ENCODE measurements around the gene PTPRK.

The PTPRK gene

DNA sequence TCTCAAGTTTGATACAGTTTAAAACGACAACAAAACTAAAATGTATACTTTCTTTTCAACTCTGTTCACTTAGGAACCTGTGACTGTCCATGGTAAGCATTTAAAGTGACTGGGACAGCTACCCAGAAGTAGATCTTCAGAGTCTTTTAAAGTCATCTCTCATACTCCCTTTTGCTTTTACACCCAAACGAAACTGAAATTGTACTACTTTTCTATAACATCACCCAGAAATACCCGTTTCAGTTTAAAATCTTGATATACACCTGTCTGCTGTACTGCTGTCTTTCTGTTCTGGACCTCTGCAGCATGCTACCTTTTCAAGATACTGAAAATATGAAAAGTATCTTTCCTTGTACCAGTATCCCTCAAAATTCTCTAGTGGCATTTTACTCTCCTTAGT, 449.2 kb downstream of the PTPRK start:
- no peak for DNase-seq (ENCODE audit: low read depth, low spot score)

DNA sequence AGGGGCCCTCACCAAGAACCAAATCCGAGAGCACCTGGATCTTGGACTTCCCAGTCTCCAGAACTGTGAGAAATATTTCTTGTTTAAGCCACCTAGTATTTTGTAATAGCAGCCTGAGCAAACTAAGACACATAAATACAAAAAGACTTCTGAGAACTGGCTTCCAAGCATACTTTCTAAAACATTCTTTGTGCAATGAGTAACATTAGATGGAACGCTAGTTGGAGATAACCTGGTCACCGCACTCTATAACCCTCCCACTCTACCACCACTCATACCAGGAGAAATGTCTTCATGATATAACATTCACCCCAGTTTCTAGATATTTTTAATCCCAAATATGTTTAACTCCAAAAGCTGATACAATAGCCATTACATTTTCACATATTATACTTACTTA, 450.0 kb downstream of the PTPRK start:
- no peak for DNase-seq (ENCODE audit: low read depth, low spot score)

DNA sequence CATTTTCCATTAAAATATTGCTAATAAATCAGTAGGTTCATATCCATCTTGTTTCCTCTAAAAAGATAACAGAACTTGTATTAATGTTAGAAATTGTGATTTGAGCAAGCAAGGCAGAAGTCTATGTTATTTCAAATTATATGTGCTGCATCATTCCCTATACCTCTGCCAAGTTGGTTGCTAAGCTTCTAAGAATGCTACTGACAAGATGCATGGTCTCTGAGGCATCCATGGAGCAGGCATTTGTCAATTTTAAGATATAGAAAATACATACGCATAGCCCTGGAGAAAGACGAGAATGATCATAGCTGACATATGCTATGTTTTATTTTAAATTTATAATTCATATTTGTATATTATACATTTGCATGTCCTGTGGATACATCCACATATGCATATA, 451.2 kb downstream of the PTPRK start:
- no peak for DNase-seq (ENCODE audit: low read depth, low spot score)

DNA sequence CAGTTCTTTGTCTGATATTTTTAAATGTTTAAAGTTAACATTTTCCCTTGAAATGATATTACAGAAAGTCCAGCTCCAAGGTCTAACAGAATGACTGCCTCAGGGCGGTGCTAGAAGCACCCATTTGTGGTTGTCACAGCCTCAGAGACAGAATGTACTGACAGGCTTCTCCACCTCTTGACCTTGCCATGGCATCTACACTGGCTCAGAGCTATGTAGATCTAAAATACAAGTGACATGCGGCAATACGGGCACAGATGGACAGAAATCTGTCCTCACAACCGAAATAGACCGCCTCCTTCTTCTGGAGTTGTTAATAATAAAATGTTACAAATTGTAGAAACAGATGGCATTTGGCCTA, 452.3 kb downstream of the PTPRK start:
- DNase-seq (ENCODE audit: low read depth, low spot score) = no peak

DNA sequence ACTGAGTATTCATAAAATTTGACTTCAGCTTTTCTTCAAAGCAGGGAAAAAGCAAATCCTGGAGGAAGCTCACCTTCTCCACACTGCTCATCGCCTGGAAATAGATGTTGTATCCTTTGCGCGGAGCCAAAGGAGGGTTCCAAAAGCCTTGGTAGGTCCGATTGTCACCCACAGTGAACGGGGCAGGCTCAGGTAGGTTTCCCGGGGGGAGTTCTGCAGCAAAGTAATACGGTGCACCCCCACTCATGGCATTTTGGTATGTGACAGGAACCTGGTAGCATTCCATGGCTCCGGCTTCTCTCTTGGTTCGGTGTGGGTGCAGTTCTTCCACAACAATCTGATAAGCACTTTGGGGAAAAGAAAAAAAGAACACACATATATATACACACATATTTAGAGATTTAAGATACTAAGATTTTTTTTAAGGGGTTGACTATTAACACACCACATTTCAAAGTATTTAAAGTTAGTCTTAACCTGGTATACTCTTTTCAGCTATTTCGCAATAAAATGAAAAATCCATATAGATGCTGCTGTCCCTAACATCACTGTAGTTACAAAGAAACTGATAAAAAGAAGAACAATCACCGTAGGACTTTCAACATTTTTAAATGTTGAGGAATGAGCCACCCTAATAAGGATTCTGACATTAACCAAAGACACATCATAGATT, 452.8 kb downstream of the PTPRK start:
- DNase-seq (ENCODE audit: low read depth, low spot score) = no peak

DNA sequence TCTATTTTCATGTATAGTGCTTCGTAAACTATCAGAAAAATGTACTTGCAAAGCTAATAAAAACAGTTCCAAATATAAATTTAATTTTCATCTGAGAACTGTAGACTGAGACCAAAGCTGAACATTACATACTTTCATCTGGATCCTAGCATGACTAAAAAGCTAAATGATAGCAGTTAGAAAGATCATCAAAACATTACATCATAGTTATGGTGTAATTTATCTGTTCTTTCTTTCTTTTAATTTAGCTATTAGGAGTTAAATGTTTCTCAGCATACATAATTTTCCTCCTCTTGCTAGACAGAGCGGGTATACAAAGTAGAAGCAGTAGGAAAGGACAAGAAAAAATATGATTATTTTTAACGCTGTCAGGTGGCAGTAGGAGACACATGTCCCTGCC, 455.3 kb downstream of the PTPRK start:
- no peak for DNase-seq (ENCODE audit: low read depth, low spot score)

DNA sequence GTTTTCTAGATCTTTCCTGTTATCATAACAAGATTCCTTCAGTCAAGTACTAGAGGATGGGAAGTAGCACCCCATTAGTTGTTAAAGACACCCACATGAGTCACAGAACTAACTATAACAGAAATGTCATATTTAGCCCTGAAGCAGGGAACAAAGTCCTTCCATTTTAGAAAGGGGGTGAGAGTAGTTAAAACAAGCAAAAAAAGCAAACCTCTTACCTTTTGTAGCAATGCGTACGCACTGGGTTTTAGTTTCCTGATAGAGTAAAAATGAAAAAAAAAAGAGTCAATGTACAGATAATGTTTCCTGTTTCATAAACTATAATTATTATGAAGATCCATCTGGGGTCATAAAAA, 455.9 kb downstream of the PTPRK start:
- no peak for DNase-seq (ENCODE audit: low read depth, low spot score)

DNA sequence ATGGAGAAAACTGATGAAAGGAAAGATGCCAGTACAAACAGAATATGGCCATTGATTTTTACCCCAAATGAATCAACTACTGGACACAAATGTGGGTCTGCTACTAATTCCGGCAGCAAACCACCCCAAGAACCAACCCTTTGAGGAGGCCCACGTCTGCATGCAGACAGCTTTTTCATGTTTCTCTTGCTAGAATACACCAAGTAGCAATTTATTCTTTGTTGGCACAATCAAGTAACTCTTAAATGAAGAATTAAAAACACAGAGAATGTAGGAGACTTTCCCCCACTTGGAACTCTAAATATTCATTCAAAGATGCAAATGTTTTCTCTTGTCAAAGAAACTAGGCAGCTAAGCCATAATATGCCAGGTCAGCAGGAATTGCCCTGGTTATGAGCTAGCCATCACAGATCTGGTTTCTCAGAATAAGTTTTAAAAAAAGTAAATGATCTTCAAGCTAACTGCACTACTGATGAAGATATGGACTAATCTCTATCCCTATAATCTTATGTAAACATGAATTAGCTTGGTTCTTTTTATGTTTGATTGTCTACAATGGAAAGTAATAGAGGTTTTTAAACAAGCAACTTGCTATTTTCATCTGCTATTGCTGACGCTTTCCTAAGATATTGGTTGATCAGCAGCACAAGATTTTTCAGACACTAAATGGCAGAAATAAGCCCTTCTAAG, 456.4 kb downstream of the PTPRK start:
- no peak for DNase-seq (ENCODE audit: low read depth, low spot score)

DNA sequence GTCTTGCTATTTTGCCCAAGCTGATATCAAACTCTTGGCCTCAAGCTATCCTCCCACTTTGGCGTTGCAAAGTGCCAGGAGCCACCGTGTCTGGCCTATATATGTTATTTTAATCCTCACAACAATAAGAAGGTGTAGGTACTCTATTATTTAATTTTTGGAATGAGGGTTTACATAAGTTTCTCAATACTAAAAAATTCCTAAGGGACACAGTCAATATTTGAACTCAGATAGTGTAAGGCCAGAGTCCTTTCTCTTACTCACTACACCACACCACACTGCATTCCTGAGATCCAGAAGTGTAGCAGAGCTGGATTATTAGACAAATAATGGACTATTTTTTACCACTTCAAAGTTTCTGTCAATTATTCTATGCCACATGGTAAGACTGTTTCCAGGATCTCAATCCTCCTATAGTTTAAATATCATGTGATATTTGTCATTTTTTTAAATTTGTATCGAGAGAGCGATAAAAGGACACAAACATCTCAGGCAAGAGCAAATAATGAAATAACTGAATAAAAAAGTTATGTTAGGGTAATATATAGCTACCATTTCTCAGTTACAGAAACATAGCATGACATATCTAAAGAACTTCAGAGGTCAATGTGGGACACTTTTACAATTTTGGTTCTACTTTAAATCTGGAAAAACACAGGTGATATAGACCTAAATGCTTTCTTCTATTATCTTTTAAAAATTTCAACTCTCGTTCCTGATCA, 457.4 kb downstream of the PTPRK start:
- no peak for DNase-seq (ENCODE audit: low read depth, low spot score)

DNA sequence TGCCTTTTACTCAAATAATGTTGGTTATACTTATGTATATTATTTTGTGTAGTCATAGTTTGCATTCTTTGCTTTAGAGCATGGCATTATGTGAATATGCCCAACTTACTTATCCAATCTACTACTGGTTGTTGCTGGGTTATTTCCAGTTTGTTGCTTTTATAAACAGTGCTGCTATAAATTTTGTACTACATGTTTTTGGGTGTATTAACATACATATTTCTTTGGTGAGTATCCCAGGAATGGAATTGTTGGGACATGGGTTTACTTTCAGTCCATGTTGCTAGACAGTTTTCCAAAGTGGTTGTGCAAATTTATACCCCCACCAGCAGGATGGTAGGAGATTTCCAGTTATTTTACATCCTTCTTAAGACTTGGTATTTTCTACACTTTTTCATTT, 462.5 kb downstream of the PTPRK start:
- no peak for DNase-seq (ENCODE audit: low read depth, low spot score)

DNA sequence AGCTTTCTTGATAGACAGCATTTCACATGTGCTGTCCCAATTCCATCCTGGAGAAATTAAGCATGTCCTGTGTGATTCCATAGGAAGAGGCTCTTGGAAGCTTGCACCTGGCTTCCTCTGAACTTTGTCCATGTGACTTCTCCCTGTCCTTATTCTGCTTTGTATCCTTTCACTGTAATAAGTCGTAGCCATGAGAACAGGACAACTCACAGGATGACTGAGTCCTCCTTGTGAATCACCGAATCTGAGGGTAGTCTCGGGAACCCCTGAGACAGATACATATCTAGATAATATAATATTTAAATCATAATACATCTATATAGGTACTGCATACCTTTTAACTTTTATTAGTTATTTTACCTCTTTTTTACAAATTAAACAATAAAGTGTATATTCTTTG, 462.9 kb downstream of the PTPRK start:
- DNase-seq (ENCODE audit: low read depth, low spot score) = no peak

DNA sequence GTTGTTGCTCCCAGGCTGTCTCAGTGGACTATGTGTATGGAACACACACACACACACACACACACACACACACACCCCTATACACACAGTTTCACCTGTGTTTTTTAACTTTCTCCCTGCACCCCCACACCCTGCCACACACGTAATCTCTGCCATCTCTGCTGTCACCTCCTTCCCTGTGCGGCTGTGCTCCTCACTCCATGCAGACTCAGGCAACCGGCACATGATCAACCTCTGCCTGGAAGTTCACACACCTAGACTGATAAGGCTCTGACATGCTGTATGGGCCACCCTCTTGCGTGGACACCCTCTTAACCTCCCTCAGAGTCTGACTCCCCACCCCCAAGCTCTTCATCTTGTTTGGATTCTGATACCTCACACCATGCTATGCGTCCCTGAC, 467.3 kb downstream of the PTPRK start:
- DNase-seq (ENCODE audit: low read depth, low spot score) = no peak

DNA sequence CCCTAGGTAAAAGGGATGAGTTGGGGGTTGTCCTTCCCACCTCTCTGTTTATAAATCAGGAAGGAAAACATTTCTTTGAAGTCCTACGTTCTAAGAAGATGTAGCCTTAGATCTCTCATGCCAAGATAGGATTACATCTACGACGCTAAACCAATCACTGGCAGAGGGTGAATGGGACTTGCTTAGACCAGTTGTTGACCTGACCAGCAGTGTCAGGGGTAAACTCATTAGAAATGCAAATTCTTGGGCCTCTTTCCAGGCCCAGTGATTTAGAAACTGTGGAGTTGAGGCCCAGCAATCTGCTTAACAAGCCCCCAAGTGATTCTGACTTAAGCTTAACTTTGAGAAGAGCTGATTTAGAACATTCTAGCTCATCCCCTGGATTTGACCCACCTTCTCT, 472.4 kb downstream of the PTPRK start:
- peak; percentile 15 for DNase-seq (ENCODE audit: low read depth, low spot score)

DNA sequence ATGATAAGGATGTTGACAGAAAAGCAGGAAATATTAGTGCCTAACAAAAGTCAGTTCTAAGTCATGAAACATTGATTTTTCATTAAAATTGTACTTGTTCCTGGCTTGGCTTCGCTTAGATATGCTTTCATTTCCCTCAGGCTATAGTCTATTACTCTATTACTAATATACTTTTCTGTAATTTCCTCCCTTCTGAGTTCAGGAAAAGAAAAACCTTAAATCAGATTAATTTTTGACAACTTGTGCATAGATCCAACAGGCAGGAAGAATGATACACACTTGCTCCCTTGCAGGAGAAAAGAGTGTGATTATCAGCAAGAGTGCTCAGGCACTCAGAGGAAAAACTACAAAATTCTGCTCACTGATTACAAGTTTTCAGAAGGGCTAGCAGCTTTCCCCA, 474.4 kb downstream of the PTPRK start:
- no peak for DNase-seq (ENCODE audit: low read depth, low spot score)

DNA sequence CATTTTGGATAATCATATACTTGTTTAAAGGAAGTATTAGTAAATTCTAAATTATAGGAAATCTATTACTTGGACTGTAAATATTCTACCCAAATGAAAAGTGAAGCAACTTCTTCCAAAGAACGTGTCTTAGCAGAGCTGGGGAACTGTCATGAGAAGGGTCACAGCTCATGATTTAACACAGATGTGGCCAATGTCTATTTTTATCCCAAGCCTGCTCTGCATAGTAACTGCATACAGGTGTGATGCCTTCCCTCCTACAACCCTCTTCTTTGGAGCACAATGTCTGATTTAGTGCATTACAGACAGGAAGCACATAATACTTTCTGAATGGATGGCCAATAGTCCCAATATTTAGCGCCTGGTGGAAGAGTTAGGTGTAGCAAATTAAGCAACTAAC, 480.9 kb downstream of the PTPRK start:
- DNase-seq (ENCODE audit: low read depth, low spot score) = no peak

DNA sequence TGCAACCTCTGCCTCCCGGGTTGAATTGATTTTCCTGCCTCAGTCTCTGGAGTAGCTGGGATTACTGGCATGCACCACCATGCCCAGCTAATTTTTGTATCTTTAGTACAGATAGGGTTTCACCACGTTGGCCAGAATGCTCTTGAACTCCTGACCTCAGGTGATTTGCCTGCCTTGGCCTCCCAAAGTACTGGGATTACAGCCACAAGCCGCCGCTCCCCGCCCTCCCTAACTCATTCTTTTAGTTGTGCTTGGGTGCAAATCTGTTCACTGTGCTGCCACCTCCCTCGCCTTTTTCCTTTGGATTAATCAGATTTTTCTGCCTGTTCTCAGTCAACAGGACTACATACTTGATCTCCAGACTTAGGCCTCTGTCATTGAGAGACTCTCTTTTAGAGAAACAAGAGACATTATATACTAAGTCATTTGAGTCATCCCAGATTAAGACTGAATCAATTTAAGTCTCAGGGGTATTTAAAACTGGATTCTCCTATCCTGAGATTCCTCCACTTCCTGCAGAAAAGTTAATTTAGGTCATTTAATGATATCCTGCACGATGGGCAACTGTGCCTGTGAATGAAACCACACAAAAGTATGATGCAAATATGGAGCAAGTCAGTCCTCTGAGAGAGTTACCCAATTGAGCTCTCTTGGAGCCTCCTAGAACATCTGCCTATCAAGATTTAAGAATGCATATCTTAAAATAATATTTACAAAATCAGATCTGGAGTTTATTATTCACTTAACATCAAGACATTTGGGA, 483.4 kb downstream of the PTPRK start:
- no peak for DNase-seq (ENCODE audit: low read depth, low spot score)

DNA sequence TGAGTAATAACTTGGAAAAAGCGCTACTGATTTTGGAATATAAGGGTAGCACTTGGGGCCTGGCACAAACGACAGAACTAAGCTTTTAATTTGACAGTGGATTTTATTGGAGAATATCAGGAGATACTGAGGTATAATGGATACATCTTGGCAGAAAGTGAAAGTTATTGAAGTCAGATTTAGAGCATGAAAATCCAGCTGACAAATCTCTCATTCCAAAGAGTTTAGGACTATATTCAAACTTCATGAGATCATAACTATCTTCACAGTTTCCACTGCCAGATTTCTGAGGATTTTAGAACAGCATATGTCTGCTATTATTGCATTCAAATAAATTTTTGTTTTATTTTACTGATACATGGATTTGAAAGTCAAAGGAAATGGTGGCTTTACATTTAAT, 487.2 kb downstream of the PTPRK start:
- no peak for DNase-seq (ENCODE audit: low read depth, low spot score)

DNA sequence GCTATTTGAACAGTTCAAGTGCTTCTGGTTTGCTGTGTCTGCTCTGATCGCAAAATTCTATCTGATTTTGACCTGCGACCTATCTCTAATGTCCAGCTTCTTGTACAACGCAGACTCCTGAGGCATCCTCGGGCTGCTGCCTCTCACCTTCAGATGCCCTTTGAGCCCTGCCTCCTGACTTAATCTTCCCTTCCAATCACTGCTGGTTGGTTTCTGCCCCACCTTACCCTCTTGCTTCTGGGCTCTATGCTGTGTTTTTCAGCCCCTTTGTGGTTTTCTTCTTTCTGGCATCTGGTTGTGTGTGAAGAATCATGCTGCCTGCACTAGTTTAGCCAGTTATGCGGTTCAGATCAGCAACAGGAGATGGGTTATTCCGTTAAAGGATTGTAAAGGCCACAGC, 488.4 kb downstream of the PTPRK start:
- DNase-seq (ENCODE audit: low read depth, low spot score) = no peak

DNA sequence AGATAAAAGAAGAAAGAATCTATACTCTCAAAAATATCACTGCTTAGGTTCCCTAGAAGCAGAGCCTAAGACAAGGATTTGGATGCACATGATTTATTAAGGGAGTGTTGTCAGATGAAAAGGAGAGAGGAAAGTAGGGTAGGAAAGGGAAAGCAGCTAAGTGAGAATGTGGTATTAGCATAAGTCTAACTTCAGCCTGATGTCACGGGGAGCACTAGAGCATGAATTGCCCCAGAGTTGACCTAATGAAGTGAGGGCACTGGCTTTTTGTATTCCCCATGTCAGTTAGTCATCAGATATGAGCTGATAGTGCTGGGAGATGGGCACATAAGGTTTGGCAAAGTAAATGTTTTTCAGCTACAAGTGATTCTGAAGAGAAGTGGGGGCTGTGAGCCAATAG, 490.6 kb downstream of the PTPRK start:
- DNase-seq (ENCODE audit: low read depth, low spot score) = no peak

DNA sequence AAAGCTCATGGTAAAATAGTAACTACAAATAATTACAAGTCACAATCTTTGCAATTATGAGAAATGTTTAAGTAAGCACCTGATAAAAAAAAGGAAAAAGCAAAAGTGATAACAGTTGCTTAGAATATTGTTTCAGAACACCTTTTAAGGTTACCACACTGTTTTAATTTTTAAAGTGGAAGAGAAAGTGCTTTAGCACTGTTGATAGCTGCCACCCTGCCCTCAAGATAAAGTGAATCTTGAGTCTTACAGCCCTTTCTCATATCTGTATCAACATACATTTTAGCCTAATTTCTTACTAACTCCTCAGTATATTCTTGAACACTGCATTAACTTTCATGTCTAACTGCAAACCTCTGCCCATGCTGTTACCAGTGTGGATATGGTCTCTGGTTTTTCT, 492.2 kb downstream of the PTPRK start:
- DNase-seq (ENCODE audit: low read depth, low spot score) = no peak

DNA sequence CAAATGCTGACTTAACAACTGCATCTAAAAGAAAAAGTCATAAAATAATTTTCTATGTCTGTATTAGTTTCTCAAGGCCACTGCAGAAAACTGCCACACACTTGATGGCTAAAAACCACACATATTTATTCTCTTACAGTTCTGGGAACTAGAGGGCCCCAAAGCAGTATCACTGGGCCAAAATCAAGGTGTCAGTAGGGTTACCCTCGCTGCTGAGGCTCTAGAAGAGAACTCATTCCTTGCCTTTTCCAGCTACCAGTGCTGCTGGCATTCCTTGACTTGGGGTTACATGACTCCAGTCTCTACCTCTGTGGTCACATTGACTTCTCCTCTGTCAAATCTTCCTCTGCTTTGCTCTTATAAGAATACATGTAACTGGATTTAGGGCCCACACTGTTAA, 494.9 kb downstream of the PTPRK start:
- DNase-seq (ENCODE audit: low read depth, low spot score) = no peak

DNA sequence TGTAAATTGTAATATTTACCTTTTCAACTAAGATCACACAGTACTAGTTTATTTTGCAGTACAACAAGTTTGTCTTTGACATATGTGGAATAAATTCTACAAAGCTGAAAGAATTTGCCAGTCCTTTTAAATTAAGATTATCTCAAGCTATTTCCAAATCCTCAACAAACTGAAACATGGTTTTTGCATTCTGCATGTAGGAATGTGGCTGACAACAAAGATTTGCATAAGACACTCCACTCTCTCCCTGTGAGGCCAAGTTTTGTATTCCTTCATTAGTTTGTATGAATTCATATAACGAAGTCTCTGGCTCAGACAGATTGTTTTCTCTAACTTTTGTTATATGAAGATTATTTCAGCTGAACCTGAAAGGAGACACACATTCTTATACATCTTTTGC, 495.4 kb downstream of the PTPRK start:
- no peak for DNase-seq (ENCODE audit: low read depth, low spot score)

DNA sequence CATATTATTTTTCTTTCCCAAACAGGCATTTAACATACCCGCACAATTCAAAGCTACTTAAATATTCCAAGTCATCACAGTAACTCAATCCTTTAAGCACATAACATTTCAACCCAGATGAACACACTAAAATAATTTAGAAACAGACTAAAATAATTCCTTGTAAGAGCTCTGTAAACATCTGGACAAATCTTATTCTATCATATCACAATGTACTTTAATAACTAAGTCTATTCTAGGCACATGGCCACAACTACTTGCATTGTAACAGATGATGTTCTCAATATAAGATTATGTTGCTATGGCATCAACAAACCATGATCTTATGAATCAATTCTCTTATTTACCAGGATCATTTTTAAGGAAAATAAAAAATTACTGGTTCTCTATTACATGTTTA, 496.4 kb downstream of the PTPRK start:
- no peak for DNase-seq (ENCODE audit: low read depth, low spot score)
